Measurements from ENCODE around the gene CFAP97D2.

Gene CFAP97D2

GRCh38 chr13:114151031-114151430 is 28.0 kb upstream of the CFAP97D2 start:
- TF ChIP-seq TEAD4 (IDR thresholded peaks at IDR 0.05) (no peak), USF1 (IDR thresholded peaks at IDR 0.05) (no peak), CEBPB (IDR thresholded peaks at IDR 0.05) (no peak), TAF1 (IDR thresholded peaks at IDR 0.05; ENCODE audit: low read depth) (no peak), MAX (IDR thresholded peaks at IDR 0.05) (no peak), ZBTB7A (IDR thresholded peaks at IDR 0.05; ENCODE audit: low read depth) (no peak), FOXM1 (IDR thresholded peaks at IDR 0.05; ENCODE audit: borderline replicate concordance, low read depth) (no peak), EP300 (IDR thresholded peaks at IDR 0.05; ENCODE audit: borderline replicate concordance) (no peak)
- TF ChIP-seq, protein P1, sequence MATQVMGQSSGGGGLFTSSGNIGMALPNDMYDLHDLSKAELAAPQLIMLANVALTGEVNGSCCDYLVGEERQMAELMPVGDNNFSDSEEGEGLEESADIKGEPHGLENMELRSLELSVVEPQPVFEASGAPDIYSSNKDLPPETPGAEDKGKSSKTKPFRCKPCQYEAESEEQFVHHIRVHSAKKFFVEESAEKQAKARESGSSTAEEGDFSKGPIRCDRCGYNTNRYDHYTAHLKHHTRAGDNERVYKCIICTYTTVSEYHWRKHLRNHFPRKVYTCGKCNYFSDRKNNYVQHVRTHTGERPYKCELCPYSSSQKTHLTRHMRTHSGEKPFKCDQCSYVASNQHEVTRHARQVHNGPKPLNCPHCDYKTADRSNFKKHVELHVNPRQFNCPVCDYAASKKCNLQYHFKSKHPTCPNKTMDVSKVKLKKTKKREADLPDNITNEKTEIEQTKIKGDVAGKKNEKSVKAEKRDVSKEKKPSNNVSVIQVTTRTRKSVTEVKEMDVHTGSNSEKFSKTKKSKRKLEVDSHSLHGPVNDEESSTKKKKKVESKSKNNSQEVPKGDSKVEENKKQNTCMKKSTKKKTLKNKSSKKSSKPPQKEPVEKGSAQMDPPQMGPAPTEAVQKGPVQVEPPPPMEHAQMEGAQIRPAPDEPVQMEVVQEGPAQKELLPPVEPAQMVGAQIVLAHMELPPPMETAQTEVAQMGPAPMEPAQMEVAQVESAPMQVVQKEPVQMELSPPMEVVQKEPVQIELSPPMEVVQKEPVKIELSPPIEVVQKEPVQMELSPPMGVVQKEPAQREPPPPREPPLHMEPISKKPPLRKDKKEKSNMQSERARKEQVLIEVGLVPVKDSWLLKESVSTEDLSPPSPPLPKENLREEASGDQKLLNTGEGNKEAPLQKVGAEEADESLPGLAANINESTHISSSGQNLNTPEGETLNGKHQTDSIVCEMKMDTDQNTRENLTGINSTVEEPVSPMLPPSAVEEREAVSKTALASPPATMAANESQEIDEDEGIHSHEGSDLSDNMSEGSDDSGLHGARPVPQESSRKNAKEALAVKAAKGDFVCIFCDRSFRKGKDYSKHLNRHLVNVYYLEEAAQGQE (IDR thresholded peaks at IDR 0.05; ENCODE audit: low read depth) = no peak

DNA sequence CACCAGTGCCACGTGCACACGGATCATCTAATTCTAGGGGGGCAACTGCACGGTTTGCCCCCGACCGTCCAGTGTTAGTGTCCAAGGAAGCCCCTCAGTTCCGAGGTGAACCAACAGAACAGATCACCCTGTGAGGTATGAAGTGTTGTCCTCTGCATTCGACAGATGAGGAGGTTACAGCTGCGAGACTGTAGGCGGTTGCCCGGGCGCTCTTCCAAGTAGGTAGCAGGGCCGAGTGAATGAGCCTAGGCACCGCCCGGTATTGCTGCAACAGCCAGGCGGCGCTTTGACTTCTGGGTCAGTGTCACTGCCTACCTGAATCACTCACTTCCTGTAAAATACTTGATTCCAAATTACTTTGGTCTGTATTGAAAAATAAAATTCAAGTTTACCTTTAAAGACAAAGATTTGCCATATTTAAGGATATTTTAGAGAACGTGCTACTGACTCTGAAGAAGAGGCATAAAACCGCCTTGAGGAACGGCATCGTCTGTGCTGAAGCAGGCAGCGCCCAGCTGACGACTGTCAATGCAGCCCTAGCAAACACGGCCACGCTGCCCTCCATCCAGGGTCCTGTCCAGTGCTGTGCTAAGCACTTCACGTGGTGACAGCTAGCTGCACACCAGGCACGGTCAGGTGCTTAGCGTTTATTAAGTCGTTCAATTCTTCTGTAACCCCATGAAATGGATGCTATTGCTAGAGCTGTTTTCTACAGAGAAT is 27.3 kb upstream of the CFAP97D2 start:
- TF ChIP-seq CEBPB (IDR thresholded peaks at IDR 0.05) (peak; percentile 85), FOXM1 (IDR thresholded peaks at IDR 0.05; ENCODE audit: borderline replicate concordance, low read depth) (no peak), NFIC (IDR thresholded peaks at IDR 0.05) (peak; percentile 49), YY1 (IDR thresholded peaks at IDR 0.05; ENCODE audit: low read depth) (no peak), RAD21 (IDR thresholded peaks at IDR 0.05; ENCODE audit: low read depth) (peak; percentile 35), TEAD4 (IDR thresholded peaks at IDR 0.05) (no peak), TCF12 (IDR thresholded peaks at IDR 0.05; ENCODE audit: low read depth) (no peak; the same call in 1 of the 2 replicates), USF1 (IDR thresholded peaks at IDR 0.05) (no peak), MAX (IDR thresholded peaks at IDR 0.05) (no peak), EGR1 (IDR thresholded peaks at IDR 0.05) (peak; percentile 44; the same call in 1 of the 2 replicates), CREB1 (IDR thresholded peaks at IDR 0.05; ENCODE audit: low read depth) (no peak)
- TF ChIP-seq, protein P1 (IDR thresholded peaks at IDR 0.05; ENCODE audit: low read depth) = no peak

DNA sequence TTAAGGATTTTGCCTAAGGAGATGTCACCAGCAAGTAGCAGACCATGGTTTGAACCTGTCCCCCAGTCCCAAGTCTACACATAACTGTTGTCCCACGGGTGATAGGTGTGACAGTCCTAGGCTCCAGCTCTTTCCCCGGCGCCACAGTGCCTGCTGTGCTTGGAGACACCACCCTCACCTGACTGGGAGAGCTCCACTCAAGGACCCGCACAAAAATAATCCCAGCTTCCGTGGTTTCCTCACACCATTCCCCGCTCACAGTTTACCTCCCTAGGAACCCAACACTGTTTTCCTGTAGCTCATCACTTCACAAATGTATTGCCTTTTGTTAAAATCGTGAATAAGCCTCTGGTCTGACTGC is 26.8 kb upstream of the CFAP97D2 start:
- TF ChIP-seq TCF12 (IDR thresholded peaks at IDR 0.05; ENCODE audit: low read depth) (no peak), TAF1 (IDR thresholded peaks at IDR 0.05; ENCODE audit: low read depth) (no peak), CREB1 (IDR thresholded peaks at IDR 0.05; ENCODE audit: low read depth) (no peak), USF1 (IDR thresholded peaks at IDR 0.05) (no peak), ZBTB7A (IDR thresholded peaks at IDR 0.05; ENCODE audit: low read depth) (no peak), NFIC (IDR thresholded peaks at IDR 0.05) (no peak), MAX (IDR thresholded peaks at IDR 0.05) (no peak), EP300 (IDR thresholded peaks at IDR 0.05; ENCODE audit: borderline replicate concordance) (no peak), EGR1 (IDR thresholded peaks at IDR 0.05) (no peak), FOXM1 (IDR thresholded peaks at IDR 0.05; ENCODE audit: borderline replicate concordance, low read depth) (no peak), TEAD4 (IDR thresholded peaks at IDR 0.05) (no peak), YY1 (IDR thresholded peaks at IDR 0.05; ENCODE audit: low read depth) (no peak), CEBPB (IDR thresholded peaks at IDR 0.05) (no peak), RAD21 (IDR thresholded peaks at IDR 0.05; ENCODE audit: low read depth) (no peak)
- TF ChIP-seq, protein P1 (IDR thresholded peaks at IDR 0.05; ENCODE audit: low read depth) = no peak

Measured in Ishikawa (cell line).